ENCODE data around the gene KLHL36.
A peak's percentile ranks its signal among the peaks of the same experiment; 100 is the strongest.
"Not testable (repeated sequence)": the region's sequence is repeated elsewhere in the genome, so short reads cannot be mapped to it uniquely, and the experiment has no call there.

Gene KLHL36

GRCh38 chr16:84692451-84693214 lies 44.3 kb downstream of the KLHL36 start:
- H3K4me3 ChIP-seq (ENCODE audit: low read depth, low read length): no peak overlapping the region
- TF ChIP-seq, protein P1, sequence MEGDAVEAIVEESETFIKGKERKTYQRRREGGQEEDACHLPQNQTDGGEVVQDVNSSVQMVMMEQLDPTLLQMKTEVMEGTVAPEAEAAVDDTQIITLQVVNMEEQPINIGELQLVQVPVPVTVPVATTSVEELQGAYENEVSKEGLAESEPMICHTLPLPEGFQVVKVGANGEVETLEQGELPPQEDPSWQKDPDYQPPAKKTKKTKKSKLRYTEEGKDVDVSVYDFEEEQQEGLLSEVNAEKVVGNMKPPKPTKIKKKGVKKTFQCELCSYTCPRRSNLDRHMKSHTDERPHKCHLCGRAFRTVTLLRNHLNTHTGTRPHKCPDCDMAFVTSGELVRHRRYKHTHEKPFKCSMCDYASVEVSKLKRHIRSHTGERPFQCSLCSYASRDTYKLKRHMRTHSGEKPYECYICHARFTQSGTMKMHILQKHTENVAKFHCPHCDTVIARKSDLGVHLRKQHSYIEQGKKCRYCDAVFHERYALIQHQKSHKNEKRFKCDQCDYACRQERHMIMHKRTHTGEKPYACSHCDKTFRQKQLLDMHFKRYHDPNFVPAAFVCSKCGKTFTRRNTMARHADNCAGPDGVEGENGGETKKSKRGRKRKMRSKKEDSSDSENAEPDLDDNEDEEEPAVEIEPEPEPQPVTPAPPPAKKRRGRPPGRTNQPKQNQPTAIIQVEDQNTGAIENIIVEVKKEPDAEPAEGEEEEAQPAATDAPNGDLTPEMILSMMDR (IDR thresholded peaks at IDR 0.05; ENCODE audit: low read depth, low read length, missing control alignments): no peak
- DNase-seq (ENCODE audit: low read depth): no peak

DNA sequence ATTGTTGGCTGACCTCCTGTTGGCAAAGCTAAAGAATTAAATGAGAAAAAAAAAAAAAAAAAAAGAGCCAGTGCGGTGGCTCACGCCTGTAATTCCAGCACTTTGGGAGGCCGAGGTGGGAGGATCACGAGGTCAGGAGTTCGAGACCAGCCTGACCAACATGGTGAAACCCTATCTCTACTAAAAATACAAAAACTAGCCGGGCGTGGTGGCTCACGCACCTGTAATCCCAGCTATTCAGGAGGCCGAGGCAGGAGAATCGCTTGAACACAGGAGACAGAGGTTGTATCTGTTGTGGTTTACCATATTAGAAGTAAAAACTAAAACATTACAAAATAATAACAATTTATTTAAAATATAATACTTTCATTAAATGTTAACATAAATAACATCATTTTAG lies 45.6 kb downstream of the KLHL36 start:
- DNase-seq (ENCODE audit: low read depth); H3K4me3 ChIP-seq (ENCODE audit: low read depth, low read length): not testable (repeated sequence)

- H3K4me3 ChIP-seq (ENCODE audit: low read depth, low read length): no peak overlapping the region
- no peak for DNase-seq (ENCODE audit: low read depth)
- TF ChIP-seq, protein P1 (IDR thresholded peaks at IDR 0.05; ENCODE audit: low read depth, low read length, missing control alignments): no peak
Measured at GRCh38 chr16:84694980-84695379, 46.7 kb downstream of the KLHL36 start.

DNA sequence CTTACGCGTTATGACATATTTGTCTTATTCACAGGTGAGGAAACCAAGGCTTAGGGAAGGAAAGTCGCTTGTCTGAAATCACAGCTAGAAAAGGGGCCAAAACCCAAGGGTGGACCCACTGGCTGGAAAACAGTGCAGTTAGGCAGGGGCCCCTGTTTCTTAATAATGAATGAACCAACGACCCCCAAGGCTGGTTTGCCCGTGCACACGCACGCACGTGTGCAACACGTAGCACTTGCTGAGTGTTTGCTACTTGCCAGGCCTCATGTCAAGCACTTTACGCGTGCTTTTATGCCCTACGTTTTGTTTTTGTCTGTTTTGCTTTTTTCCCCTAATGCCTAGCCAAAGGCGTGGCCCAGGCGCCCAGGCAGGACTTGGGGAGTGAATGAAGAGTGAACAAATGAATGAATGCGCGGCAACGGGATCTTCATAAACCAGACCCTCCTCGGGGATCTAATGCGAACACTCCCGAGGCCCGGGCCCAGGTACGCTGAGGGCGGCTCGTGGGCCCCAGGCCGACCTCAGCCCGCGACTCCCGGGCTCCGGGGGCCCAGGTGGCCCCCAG lies 50.9 kb downstream of the KLHL36 start:
- peak overlapping the region; percentile 70 for H3K4me3 ChIP-seq (ENCODE audit: low read depth, low read length)
- DNase-seq (ENCODE audit: low read depth): no peak
- TF ChIP-seq, protein P1 (IDR thresholded peaks at IDR 0.05; ENCODE audit: low read depth, low read length, missing control alignments): no peak

DNA sequence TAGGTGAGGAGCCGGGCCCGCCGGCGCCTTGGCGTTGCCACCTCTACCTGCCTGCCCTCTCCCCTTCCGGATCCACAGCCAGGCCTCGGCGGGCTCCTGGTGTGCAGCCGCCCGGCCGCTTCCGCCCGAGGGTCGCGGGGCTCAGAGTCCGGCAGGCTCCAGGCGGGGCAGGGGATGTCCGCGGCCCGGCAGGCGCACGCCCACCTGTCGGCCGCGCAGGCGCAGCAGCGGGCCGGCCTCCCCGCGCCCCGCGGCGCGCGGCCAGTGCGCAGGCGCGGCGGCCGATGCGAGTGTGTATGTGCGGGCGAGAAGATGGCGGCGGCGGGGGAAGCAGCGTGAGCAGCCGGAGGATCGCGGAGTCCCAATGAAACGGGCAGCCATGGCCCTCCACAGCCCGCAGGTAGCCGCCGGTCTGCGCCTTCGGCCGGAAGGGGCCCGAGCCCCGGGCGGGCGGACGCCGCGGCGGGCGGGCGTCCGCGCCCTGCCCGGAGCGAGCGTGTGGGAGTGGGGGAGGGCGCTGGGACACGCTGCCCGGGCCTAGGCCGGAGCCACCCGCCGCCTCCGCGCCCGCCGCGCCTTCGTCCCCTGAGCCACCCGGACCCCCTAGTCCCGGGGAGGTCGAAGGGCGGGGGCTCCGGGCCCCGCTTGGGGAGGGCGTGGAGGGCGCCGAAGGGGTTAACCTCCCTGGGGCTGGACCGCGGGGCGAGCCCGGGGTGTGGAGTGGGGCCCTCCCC lies 51.6 kb downstream of the KLHL36 start, which contains the start of gene USP10:
Gene USP10 (plus strand): TSS at position 289 of the 734 bp plus-strand sequence. CDS start 91 bp downstream, at position 380.
- peak within 1 kb of the TSS; percentile 70 for H3K4me3 ChIP-seq (ENCODE audit: low read depth, low read length)
- DNase-seq (ENCODE audit: low read depth): no peak
- TF ChIP-seq, protein P1 (IDR thresholded peaks at IDR 0.05; ENCODE audit: low read depth, low read length, missing control alignments): no peak

- H3K4me3 ChIP-seq (ENCODE audit: low read depth, low read length): peak overlapping the region; percentile 70
- DNase-seq (ENCODE audit: low read depth): peak; percentile 34
- TF ChIP-seq, protein P1 (IDR thresholded peaks at IDR 0.05; ENCODE audit: low read depth, low read length, missing control alignments): no peak
Measured at GRCh38 chr16:84700446-84701300, 52.4 kb downstream of the KLHL36 start.
